ENCODE measurements around the gene KLHL36. TPM values are rescaled to one million over a fixed set of nuclear protein-coding genes. Genes with fewer than 3 reads are reported as not detected.

The KLHL36 gene
- total RNA-seq, 2 experiments from 2014 or later: 58.9 to 66.1 TPM

DNA sequence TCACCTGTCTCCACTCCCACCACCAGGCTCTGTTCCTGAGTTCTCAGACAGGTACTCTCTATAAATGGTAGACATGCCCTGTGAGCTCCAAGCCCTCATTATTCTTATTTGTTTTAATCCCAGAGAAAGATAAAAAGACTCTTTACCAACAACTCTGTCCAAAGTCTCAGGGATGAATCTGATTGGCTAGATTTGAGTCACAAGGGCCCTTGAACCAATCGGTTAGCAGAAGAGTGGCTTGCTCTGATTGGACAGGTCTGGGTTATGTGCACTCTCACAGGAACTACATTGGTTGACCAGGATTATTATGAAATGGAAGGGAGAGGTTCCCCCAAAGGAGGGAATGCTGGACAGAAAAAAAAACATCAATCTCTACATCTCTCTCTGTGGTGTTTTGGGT is 37.9 kb upstream of the KLHL36 start:
- Histone ChIP-seq H3K36me3 (ENCODE audit: insufficient read depth, low read length) (peaks cover 88% of the 10 kb centered on the region), H3K27ac (ENCODE audit: low read depth, low read length, poor library complexity, severe bottlenecking) (peak overlapping the region; percentile 58), H4K20me1 (ENCODE audit: insufficient read depth, low read length) (peaks cover 19% of the 10 kb centered on the region), H3K79me2 (ENCODE audit: insufficient read depth, low read depth, low read length) (peaks cover 90% of the 10 kb centered on the region), H3K9me3 (ENCODE audit: low read length) (peaks cover 5% of the 10 kb centered on the region; the same call in 1 of the 2 replicates), H3K4me2 (ENCODE audit: low read length) (peak overlapping the region; percentile 66), H3K4me3 (ENCODE audit: low read depth, low read length, poor library complexity, severe bottlenecking) (peak overlapping the region; percentile 10), H2AFZ (ENCODE audit: low read length) (no peak overlapping the region), H3K9me2 (ENCODE audit: insufficient read depth, low read length) (no peaks in the 10 kb centered on the region), H3K4me1 (ENCODE audit: insufficient read depth, low read length, poor library complexity, severe bottlenecking) (peaks cover 71% of the 10 kb centered on the region)
- no peak for TF ChIP-seq EZH2phosphoT487 (IDR thresholded peaks at IDR 0.05; ENCODE audit: borderline replicate concordance, low read depth, low read length)
- TF ChIP-seq, protein P1, sequence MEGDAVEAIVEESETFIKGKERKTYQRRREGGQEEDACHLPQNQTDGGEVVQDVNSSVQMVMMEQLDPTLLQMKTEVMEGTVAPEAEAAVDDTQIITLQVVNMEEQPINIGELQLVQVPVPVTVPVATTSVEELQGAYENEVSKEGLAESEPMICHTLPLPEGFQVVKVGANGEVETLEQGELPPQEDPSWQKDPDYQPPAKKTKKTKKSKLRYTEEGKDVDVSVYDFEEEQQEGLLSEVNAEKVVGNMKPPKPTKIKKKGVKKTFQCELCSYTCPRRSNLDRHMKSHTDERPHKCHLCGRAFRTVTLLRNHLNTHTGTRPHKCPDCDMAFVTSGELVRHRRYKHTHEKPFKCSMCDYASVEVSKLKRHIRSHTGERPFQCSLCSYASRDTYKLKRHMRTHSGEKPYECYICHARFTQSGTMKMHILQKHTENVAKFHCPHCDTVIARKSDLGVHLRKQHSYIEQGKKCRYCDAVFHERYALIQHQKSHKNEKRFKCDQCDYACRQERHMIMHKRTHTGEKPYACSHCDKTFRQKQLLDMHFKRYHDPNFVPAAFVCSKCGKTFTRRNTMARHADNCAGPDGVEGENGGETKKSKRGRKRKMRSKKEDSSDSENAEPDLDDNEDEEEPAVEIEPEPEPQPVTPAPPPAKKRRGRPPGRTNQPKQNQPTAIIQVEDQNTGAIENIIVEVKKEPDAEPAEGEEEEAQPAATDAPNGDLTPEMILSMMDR (conservative IDR thresholded peaks at IDR 0.05; ENCODE audit: low read length): no peak
- POLR2A ChIA-PET: interaction anchor here (1.5 kb wide), 1 partner anchor 10 kb away, joined by 5 read pairs; no protein-coding TSS in a partner anchor
- CTCF ChIA-PET (ENCODE audit: unreplicated experiment): no interaction called here
- DNase-seq (ENCODE audit: low spot score): no peak
- intact Hi-C loops (cut with micrococcal nuclease; ENCODE audit: unreplicated experiment): no loop called here
- no TSS peak for BruUV-seq (replicated peaks)

DNA sequence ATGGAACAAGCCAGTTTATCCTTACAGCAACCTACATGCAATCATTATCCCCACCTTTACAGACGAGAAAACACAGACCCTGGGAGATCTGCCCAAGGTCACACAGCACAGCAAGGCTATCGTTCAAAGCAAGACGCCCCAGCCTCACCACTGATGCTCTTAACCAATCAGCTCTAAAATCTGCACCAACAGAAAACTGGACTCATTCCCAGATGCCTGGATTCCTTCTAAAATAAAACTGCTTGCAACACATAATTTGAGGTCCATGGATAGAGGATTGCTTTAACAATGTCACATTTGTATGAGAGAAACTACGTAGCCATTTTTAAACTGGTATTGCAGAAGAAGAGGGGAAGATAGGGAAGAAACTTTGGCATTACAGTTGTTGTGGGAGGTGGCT is 37.3 kb upstream of the KLHL36 start:
- intact Hi-C loops (cut with micrococcal nuclease; ENCODE audit: unreplicated experiment): no loop called here
- Histone ChIP-seq H3K4me2 (ENCODE audit: low read length) (no peak overlapping the region), H4K20me1 (ENCODE audit: insufficient read depth, low read length) (peaks cover 19% of the 10 kb centered on the region), H3K4me1 (ENCODE audit: insufficient read depth, low read length, poor library complexity, severe bottlenecking) (peaks cover 71% of the 10 kb centered on the region), H2AFZ (ENCODE audit: low read length) (no peak overlapping the region), H3K36me3 (ENCODE audit: insufficient read depth, low read length) (peaks cover 88% of the 10 kb centered on the region), H3K9me3 (ENCODE audit: low read length) (peaks cover 5% of the 10 kb centered on the region; the same call in 1 of the 2 replicates), H3K4me3 (ENCODE audit: low read depth, low read length, poor library complexity, severe bottlenecking) (no peak overlapping the region), H3K79me2 (ENCODE audit: insufficient read depth, low read depth, low read length) (peaks cover 90% of the 10 kb centered on the region), H3K9me2 (ENCODE audit: insufficient read depth, low read length) (no peaks in the 10 kb centered on the region), H3K27ac (ENCODE audit: low read depth, low read length, poor library complexity, severe bottlenecking) (no peak overlapping the region)
- no TSS peak for BruUV-seq (replicated peaks)
- no peak for TF ChIP-seq EZH2phosphoT487 (IDR thresholded peaks at IDR 0.05; ENCODE audit: borderline replicate concordance, low read depth, low read length)
- TF ChIP-seq, protein P1 (conservative IDR thresholded peaks at IDR 0.05; ENCODE audit: low read length): no peak
- ChIA-PET CTCF (ENCODE audit: unreplicated experiment) (no interaction called here), POLR2A (interaction anchor here (1.5 kb wide), 1 partner anchor 10 kb away, joined by 5 read pairs; no protein-coding TSS in a partner anchor)
- no peak for DNase-seq (ENCODE audit: low spot score)

DNA sequence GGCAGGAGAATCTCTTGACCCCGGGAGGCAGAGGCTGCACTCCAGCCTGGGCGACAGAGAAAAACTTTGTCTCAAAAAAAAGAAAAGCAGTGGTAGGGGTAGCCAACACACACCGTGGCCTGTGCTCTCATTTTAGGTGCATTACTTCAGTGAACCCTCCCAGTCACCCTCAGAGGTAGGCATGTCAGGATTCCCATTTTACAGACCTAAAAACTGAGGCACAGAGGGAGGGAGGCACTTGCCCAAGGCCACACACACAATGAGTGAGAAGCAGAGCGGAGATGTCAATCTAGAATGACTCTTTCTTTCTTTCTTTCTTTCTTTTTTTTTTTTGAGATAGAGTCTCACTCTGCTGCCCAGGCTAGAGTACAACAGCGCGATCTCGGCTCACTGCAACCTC is 35.6 kb upstream of the KLHL36 start:
- Histone ChIP-seq H3K9me2 (ENCODE audit: insufficient read depth, low read length) (no peaks in the 10 kb centered on the region), H2AFZ (ENCODE audit: low read length) (no peak overlapping the region), H3K36me3 (ENCODE audit: insufficient read depth, low read length) (peaks cover 73% of the 10 kb centered on the region), H3K79me2 (ENCODE audit: insufficient read depth, low read depth, low read length) (peaks cover 90% of the 10 kb centered on the region), H3K27ac (ENCODE audit: low read depth, low read length, poor library complexity, severe bottlenecking) (no peak overlapping the region), H3K4me3 (ENCODE audit: low read depth, low read length, poor library complexity, severe bottlenecking) (no peak overlapping the region), H4K20me1 (ENCODE audit: insufficient read depth, low read length) (peaks cover 20% of the 10 kb centered on the region), H3K9me3 (ENCODE audit: low read length) (peaks cover 5% of the 10 kb centered on the region; the same call in 1 of the 2 replicates), H3K4me1 (ENCODE audit: insufficient read depth, low read length, poor library complexity, severe bottlenecking) (peaks cover 56% of the 10 kb centered on the region), H3K4me2 (ENCODE audit: low read length) (no peak overlapping the region)
- no peak for DNase-seq (ENCODE audit: low spot score)
- ChIA-PET POLR2A (no interaction called here), CTCF (ENCODE audit: unreplicated experiment) (no interaction called here)
- TF ChIP-seq, protein P1 (conservative IDR thresholded peaks at IDR 0.05; ENCODE audit: low read length): no peak
- TF ChIP-seq EZH2phosphoT487 (IDR thresholded peaks at IDR 0.05; ENCODE audit: borderline replicate concordance, low read depth, low read length): no peak
- BruUV-seq (replicated peaks): no TSS peak
- intact Hi-C loops (cut with micrococcal nuclease; ENCODE audit: unreplicated experiment): no loop called here

All from OCI-LY7 (cell line).